B cell (primary cell): ENCODE measurements around the gene TRIM25.
"Not testable (repeated sequence)": the region's sequence is repeated elsewhere in the genome, so short reads cannot be mapped to it uniquely, and the experiment has no call there.

Source experiments
- EZH2 ChIP-seq: IDR thresholded peaks from 2 replicates; pipeline ENCODE4 v1.6.1; 2012; ENCODE audit warnings: borderline replicate concordance, low read depth, mild to moderate bottlenecking, moderate library complexity, low read length; ENCODE audit not compliant: insufficient read depth, poor library complexity, severe bottlenecking
- TF ChIP-seq, protein P1 (sequence below): fragments of 200-600 bp; IDR thresholded peaks from one replicate; pipeline ENCODE4 v1.8.0; 2022; ENCODE audit warnings: antibody characterized with exemption, mild to moderate bottlenecking

DNA sequence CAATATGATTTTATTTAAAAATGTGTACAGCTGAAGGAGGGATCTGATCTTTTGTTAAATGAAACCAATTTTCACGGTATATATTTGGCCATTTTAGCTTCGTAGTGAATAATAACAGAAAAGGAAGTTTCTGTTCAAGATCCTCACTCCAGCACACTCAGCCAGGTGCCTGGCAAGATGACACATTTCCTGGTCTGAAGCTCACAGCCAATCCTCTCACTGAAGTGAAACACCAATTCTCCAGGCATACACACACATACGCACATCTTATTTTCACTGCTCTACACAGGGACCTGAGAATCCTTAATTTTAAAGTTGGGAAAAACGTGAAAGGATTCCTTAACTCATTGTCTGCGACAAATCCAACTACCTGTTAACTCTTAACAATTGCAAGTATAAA, 24.4 kb upstream of the TRIM25 start:
- not testable (repeated sequence) for TF ChIP-seq EZH2
- TF ChIP-seq, protein P1, sequence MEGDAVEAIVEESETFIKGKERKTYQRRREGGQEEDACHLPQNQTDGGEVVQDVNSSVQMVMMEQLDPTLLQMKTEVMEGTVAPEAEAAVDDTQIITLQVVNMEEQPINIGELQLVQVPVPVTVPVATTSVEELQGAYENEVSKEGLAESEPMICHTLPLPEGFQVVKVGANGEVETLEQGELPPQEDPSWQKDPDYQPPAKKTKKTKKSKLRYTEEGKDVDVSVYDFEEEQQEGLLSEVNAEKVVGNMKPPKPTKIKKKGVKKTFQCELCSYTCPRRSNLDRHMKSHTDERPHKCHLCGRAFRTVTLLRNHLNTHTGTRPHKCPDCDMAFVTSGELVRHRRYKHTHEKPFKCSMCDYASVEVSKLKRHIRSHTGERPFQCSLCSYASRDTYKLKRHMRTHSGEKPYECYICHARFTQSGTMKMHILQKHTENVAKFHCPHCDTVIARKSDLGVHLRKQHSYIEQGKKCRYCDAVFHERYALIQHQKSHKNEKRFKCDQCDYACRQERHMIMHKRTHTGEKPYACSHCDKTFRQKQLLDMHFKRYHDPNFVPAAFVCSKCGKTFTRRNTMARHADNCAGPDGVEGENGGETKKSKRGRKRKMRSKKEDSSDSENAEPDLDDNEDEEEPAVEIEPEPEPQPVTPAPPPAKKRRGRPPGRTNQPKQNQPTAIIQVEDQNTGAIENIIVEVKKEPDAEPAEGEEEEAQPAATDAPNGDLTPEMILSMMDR = not testable (repeated sequence)
